Measurements from ENCODE around the gene DEXI.

DNA sequence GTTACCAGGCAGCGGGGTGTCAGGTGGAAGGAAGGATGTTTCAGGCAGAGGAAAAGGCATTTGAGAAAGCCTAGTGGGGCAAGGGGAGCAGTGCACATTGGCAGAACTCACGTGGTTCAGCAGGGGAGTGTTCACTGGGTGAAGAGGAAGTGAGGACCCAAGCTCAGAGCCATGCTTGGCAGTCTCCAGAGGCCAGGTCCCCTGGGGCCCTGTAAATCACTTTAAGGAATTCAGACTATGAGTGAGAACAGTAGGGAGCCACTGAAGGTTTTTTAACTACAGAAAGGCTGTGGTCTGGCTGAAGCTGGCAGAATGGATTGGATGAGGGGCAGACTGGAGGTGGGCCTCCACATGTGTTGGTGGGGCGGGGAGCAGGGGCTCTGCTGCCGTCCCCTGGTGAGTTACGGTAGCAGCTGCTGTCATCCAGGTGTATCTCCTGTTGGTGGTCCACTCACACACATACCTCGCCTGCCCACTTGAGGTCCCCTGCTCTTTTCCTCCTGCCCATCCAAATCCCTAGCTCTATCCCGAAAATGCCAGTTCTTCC, 7.2 kb upstream of the DEXI start:
- TF ChIP-seq, protein P1, sequence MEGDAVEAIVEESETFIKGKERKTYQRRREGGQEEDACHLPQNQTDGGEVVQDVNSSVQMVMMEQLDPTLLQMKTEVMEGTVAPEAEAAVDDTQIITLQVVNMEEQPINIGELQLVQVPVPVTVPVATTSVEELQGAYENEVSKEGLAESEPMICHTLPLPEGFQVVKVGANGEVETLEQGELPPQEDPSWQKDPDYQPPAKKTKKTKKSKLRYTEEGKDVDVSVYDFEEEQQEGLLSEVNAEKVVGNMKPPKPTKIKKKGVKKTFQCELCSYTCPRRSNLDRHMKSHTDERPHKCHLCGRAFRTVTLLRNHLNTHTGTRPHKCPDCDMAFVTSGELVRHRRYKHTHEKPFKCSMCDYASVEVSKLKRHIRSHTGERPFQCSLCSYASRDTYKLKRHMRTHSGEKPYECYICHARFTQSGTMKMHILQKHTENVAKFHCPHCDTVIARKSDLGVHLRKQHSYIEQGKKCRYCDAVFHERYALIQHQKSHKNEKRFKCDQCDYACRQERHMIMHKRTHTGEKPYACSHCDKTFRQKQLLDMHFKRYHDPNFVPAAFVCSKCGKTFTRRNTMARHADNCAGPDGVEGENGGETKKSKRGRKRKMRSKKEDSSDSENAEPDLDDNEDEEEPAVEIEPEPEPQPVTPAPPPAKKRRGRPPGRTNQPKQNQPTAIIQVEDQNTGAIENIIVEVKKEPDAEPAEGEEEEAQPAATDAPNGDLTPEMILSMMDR (conservative IDR thresholded peaks at IDR 0.05; ENCODE audit: low read depth, low read length) = no peak
- no peak for TF ChIP-seq POLR2A (IDR thresholded peaks at IDR 0.05; ENCODE audit: low read depth, low read length)
- TF ChIP-seq MXI1 (IDR thresholded peaks at IDR 0.05; ENCODE audit: borderline replicate concordance, low read depth, low read length) = no peak
- TF ChIP-seq SMC3 (IDR thresholded peaks at IDR 0.05; ENCODE audit: low read depth, low read length) = no peak
- TF ChIP-seq, protein P2, sequence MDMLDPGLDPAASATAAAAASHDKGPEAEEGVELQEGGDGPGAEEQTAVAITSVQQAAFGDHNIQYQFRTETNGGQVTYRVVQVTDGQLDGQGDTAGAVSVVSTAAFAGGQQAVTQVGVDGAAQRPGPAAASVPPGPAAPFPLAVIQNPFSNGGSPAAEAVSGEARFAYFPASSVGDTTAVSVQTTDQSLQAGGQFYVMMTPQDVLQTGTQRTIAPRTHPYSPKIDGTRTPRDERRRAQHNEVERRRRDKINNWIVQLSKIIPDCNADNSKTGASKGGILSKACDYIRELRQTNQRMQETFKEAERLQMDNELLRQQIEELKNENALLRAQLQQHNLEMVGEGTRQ (IDR thresholded peaks at IDR 0.05; ENCODE audit: low read depth, low read length) = no peak
- TF ChIP-seq RAD21 (IDR thresholded peaks at IDR 0.05; ENCODE audit: low read length) = no peak
- TF ChIP-seq MAZ (IDR thresholded peaks at IDR 0.05; ENCODE audit: borderline replicate concordance, low read depth, low read length) = no peak
- TF ChIP-seq FOS (IDR thresholded peaks at IDR 0.05; ENCODE audit: low read depth, low read length) = no peak
- TF ChIP-seq CEBPB (IDR thresholded peaks at IDR 0.05; ENCODE audit: low read depth, low read length) = no peak
- no peak for TF ChIP-seq RCOR1 (IDR thresholded peaks at IDR 0.05; ENCODE audit: insufficient replicate concordance, low read length)
- no peak for TF ChIP-seq NFE2L2 (IDR thresholded peaks at IDR 0.05; ENCODE audit: low read depth, low read length)
- TF ChIP-seq, protein P3, sequence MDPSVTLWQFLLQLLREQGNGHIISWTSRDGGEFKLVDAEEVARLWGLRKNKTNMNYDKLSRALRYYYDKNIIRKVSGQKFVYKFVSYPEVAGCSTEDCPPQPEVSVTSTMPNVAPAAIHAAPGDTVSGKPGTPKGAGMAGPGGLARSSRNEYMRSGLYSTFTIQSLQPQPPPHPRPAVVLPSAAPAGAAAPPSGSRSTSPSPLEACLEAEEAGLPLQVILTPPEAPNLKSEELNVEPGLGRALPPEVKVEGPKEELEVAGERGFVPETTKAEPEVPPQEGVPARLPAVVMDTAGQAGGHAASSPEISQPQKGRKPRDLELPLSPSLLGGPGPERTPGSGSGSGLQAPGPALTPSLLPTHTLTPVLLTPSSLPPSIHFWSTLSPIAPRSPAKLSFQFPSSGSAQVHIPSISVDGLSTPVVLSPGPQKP (IDR thresholded peaks at IDR 0.05; ENCODE audit: borderline replicate concordance, low read depth, low read length) = no peak
- no peak for TF ChIP-seq CHD1 (IDR thresholded peaks at IDR 0.05; ENCODE audit: low read depth, low read length)
- no peak for TF ChIP-seq BHLHE40 (IDR thresholded peaks at IDR 0.05; ENCODE audit: low read depth, low read length)
